HG02970 (cell line): Measurements from ENCODE around the gene MYO5B.

Experiments
- ATAC-seq: cut with Tn5 transposase; IDR thresholded peaks from one replicate; pipeline ENCODE4 v1.9.1; 2021; ENCODE audit warnings: mild to moderate bottlenecking, moderate library complexity, moderate number of reproducible peaks; ENCODE audit not compliant: unreplicated experiment, low FRiP score

MYO5B gene

DNA sequence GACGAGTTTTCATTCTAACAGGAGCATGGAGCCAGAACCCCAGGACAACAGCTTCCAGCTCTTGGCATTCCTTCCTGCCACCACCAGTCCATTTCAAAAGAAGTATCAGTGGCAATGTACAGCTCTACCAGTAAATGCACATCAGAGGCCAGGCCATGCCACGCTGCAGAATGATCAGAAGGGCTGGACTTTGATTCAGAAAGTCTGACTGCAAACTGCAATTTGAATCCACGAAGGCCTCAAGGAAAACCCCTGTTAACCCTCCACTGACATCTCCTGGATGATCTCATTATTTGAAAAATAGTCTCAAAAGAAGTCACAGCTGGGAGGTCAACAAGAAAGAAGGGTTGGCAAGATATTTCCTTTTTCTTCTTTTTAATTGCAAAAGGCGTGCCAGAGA, 119.2 kb downstream of the MYO5B start:
- no peak for ATAC-seq

DNA sequence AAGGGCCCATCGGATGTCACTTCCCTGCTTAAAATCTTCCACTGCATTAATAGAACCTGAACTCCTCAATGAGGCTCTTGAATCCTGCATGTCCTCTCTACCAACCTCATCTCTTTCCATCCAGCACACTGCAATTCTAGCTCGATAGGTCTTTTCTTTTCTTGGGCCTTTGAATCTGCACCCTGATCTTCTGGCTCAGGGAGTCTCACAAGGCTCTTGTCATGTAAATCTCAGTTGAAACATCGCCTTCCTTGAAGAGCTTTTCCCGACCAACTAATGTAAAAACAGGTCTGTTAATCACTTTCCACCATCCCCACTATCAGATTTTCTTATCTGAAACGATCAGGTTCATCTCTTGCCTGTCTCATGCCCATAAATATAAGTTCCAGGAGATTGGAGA, 120.5 kb downstream of the MYO5B start:
- ATAC-seq, result no peak

DNA sequence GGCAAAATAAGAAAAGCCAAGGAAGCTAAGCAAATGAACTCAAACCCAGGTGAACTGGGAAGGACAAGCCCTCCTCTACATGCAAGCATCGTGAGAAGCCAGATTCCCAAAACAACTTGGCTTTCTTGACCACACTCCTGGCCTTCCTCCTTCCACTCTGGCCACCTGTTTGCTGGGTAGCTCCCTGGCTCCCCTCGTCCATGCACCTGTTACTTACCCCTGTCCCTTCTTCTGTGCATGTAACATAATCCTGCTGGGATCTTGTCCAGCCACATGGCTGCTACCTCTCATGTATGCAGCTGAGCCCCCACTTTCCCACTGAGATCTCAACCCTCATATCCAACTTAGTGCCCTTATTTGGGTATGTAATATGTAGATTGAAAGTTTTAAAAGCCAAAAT, 121.6 kb downstream of the MYO5B start:
- no peak for ATAC-seq

DNA sequence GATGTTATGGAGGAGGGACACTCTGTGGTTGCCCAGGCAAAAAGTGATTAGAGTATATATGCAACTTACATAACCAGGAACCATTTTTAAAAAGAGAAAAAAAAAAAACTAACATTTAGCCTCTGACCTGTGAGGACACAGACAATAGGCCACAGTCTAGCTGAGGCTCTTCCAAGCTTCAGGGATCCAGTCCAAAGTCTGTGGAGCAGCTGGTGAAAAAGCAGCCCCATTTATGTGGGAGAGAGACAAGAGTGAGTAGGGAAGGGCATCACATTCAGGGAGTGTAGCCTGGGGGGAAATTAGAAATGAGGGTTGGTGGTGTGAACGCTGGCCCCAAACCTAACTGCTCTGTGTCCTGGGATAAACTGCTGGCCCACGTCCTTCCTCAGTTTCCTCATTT, 122.8 kb downstream of the MYO5B start:
- no peak for ATAC-seq

DNA sequence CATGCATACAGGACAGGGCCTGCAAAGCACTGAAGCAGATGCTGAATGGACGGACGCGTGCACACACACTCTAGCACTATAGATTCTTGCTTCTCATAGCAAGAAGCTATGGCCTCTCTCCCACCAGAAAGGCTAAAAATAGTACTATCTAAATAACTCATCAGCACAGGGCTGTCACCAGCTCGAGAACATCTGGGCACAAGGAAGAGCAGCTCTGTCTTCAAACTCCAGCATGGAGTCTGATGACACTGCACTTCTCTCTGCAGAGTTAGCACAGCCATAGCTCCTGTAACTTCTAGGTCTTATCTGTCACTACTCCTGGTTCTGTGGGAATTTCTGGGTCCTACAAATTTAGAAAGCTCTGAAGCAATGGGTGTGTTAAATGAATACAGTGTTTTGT, 123.5 kb downstream of the MYO5B start:
- ATAC-seq, result no peak

DNA sequence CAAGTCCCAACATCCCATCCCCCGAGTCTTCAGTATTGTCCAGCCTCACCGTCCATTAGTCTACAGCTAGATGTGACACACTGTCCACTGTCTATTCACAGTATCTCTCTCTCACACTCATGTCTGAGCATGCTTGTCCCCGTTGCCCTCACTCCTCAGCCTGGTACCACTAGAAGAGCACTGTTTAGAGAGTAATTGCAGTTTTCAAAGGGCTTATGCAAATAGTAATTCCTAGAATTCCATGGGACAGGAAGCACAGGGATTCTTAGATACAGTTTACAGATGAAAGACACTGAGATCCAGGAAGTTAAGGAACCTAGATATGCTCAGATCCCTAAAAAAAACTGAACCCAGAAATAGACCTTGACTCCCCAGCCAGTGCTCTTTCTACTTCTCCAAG, 125.5 kb downstream of the MYO5B start:
- no peak for ATAC-seq

DNA sequence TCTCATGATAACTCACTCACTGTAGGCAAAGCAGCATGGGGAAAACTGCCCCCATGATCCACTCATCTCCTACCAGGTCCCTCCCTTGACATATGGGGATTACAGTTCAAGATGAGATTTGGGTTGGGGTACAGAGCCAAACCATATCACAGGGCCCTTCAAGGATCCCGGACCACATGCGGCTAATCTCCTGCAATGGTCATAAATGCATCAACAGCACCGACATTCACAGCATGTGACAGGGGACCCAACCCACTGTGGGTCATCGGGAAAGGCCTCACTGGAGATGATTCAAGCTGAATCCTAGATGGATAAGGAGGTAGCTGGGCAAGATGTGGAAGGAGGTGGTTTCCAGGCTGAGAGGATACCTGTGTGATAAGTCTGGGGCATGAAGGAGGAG, 129.4 kb downstream of the MYO5B start:
- no peak for ATAC-seq

DNA sequence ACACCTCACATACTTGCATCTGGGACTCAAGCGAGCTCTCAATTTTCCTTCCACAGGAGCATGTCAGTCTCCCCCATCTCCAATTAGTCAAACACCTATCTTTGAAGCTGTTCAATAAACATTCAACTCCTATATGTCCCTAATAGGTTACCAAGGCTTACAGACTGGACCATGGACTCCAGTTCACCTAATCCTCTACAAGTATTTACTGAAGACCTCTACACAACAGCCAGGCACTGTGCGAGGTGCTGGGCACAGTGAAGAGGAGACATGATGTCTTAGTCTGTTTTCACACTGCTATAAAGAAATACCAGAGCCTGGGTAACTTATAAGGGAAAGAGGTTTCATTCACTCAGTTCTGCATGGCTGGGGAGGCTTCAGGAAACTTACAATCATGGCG, 129.9 kb downstream of the MYO5B start:
- ATAC-seq, result no peak

DNA sequence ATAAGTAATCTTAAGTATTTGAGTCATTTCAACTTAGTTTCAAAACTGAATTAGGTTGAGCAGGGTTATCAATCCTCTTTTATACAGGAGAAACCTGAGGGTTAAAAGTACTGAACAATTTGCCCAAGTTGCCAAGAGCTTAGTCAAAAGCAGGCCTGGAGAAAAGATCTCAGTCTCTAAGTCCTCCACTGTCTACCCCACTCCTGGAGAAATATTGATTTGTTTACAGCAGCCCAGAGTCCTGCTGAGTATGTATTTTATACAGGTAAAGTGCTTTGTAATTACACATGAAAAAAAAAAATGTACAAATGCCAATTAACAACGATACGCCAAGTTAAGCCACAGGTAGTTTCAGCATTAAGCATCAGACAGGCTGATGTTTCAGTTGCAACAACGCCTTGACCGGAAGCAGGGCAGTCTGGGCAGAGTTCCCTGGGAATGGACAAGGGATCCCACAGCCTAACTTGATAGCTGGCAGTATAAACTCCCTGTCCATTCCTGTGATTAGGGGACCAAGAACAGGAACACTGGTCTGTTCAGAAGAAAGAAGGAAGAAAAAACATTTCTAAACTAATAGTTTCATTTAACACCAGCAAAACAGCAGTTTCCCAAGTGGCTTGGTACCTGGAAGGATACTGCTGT, 132.9 kb downstream of the MYO5B start:
- no peak for ATAC-seq

DNA sequence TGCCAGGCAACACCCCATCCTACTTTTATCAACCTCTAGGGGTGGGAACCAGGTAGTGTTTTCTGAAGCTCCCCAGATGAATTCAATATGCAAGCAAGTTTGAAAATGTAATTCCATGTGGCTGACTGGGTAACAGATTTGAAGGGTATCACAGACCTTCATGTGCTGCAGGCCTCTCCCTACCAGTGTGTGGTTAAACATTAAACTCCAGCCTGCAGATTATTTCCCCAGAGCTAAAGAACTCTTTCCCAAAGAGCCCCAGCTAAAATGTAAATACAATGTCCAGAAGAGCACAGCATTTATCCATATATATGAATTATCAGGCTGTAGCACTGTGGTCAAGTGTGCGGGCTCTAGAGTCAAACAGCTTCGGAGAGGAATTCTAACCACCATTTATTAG, 134.1 kb downstream of the MYO5B start:
- ATAC-seq, result no peak

DNA sequence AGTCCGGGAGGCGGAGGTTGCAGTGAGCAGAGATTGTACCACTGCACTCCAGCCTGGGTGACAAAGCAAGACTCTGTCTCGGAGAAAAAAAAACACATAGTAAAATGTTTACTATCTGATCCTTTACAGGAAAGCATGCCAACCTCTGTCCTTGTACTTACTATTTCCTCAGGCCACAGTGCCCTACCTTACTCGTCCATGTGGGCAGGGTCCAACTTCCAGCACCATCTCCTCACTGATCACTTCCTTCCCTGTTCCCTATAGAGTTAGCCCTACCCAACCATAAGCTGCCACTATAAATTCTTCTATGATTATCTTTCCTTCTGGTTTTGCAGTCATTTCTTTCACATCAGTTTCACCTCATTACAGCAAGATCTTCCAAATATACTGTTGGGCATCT, 136.2 kb downstream of the MYO5B start:
- no peak for ATAC-seq

DNA sequence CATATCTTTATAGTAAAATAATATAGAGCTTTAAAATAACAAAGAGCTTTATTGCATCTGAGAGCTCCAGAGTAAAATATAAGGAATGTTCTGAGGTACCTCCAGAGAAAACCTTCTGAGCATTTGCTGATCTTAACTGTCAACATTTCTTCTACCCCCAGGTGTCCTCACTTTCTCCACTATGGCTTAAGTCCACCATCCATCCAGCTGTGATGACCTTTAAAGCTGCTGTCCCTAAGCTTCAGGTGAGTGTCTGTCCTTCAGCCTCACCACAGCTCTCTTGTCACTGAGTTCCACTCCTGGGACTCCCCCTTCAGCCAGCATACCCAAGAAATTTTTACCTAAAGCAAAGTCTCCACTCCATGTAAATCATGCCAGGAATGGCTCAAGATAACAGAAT, 137.9 kb downstream of the MYO5B start:
- ATAC-seq, result no peak

DNA sequence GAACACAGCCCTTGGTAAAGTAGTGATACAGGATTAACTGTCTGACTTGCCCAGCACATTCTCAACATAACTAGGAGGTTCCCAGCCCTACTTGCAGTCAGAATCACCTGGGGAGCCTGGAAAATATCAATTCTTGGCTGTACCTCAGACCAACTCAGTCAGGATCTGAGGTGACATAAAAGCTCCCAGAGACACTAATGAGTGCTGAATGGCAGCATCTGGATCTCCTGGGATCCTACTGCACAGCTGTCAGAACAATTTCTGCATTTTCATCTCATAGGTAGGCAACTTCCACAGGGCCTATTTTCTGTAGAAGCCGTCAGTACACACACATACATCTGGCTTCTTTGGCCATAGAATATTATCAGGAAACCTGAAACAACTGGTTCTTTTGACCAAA, 138.8 kb downstream of the MYO5B start:
- no peak for ATAC-seq

DNA sequence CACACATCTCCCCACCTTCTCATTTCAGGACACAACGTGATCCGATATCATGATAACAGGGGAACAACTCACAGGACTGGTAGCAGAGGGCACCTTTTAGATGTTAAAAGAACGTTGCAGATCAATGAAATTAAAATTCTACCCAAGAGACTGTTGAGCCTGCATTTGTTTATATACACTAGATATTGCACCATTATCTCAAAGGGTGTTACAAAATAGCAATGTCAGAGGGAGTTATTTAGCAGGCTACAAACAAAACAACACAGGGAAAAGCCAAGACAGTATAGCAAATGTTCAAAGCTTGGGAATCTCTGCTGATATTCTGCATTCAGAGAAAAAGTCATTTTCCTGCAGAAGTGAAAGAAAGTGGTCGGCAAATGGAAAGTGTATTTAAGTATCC, 139.5 kb downstream of the MYO5B start:
- ATAC-seq, result no peak

DNA sequence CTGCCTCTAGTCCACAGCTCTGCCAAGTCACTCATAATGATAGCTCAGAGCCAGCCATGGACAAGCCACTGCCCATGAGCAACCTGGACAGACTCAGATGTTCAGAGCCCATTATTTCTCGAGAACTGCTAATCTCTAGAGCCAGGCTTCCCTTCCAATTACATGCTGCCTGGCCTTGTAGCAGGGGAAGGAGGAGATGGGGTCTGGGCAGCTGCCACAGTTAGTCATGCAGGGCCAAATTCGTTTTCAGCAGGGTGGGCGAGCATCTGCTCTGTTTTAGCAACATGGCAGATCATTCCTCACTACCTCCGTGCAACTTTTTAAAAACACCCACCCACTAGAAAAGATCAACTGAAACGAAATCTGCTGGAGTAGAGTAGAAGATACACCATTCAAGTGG, 141.8 kb downstream of the MYO5B start:
- ATAC-seq, result no peak

DNA sequence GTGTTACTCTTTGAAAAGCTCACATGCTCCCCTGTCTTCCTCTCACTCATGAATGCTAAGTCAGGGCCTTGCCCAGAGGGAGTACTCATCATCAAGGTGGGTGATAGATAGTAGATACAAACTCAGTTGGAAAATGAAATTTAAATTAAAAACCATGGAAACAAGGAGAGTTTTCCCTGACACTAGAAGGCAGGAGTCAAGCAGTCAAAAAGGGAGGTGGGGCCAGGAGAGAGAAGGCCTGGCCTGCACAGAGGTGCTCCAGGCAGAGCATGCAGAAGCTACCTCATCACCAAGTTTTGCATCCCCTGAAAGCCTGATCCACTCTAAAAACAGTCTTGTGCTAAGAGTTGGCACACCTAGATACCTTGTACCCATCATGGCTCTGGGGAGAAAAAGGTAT, 143.7 kb downstream of the MYO5B start:
- no peak for ATAC-seq

DNA sequence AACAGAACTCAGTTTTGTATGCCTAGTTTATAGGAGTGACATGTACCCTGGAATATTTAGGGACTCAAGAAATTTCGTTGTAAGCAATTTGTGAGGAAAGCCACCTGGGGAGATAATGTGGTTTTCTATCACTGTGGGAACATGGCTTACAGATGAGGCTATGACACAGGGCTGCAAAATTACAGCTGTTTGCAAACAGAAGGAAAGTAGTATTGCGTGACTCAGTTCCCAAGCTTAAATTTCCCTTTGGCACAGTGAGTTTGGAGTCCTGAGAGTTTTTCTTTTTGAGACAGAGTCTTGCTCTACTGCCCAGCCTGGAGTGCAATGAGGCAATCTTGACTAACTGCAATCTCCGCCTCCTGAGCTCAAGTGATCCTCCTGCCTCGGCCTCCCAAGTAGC, 149.8 kb downstream of the MYO5B start:
- ATAC-seq, result no peak

DNA sequence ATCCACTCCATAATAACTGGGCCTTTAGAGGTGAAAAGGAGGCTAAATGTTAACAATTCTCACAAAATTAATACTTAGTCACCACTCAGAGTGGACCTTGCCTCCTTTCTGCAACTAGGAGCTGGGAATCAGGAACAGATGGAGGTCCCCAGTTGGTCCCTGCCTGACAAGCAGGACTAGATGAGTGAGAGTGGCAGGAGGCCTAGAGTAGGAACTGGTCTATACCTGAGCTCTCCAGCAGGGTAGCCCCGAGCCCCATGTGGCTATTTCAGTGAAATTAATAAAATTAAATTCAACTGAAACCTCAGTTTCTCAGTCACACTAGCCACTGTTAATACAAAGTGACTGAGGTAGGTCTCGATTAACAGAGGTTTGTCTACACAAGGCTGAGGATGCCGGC, 150.5 kb downstream of the MYO5B start:
- ATAC-seq, result no peak

DNA sequence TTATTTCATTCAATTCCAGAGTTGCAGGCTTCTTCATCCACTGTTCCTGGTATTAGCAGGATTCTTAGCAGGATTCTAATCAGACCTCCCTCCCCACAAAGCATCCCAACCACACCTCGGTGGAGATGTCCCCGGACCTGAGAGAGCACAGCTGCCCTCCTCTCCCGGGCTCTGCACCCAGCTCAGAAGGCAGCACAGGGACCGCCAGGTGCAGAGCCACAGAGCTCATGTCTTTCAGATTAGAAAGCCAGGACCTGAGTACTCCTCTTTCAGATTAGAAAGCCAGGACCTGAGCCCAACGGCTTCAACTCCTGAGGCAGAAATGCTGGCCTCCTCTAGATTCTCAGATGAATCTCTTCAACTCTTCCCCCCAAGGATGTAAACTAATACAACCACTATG, 152.3 kb downstream of the MYO5B start:
- no peak for ATAC-seq

DNA sequence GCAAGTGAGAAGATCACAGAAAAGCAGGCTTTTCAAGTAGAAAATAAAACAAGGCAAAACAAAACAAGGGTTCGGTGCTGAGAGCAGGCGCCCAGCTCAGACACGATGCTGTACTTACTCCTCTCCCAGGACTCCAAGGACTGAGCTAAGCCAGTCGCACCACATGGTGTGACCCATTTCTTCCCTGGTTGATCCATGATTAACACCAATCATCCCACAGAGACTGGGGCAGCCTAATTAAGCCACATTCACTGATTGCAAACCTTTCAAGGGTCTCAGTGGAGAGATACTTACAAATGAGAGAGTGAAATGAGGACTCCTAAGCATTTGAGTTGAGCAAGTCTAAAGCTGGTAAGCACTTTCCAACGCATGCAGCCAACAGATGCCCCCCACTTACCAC, 155.2 kb downstream of the MYO5B start:
- ATAC-seq, result no peak

DNA sequence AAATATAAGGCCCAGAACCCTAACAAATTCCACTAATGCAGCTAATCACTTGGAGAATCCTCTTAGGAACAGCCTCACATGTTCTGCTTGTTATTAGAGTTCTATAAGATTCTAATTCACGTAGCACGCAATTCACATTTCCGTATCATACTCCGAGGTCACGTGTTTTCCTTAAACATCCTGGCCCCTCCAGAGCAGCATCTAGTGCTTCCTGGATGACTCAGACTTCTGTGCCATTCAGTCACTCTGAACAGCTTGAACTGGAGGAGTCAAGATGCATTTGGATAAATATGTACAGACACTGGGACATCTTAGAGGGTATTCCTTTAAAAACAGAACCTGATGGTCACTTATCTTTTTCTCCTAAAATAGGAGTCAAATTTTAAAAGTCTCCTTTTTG, 156.5 kb downstream of the MYO5B start:
- no peak for ATAC-seq

DNA sequence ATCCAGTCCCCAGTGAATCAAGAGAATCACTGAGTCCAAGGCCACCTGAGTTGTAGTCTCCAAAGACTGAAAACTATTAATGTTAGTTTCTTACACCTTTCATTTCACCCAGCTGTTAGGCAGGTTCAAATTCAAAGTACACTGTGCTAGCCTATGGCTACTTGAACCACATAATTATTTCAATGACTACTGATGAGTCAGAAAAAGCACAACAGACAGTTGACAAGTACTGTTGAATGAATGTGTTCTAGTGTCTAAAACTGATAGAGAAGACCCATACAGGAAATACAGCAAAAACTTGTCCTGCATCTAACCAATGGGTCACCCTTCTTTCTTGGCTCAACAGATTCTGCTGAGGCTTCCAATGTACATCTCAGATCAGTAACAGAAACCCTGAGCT, 160.9 kb downstream of the MYO5B start:
- no peak for ATAC-seq

DNA sequence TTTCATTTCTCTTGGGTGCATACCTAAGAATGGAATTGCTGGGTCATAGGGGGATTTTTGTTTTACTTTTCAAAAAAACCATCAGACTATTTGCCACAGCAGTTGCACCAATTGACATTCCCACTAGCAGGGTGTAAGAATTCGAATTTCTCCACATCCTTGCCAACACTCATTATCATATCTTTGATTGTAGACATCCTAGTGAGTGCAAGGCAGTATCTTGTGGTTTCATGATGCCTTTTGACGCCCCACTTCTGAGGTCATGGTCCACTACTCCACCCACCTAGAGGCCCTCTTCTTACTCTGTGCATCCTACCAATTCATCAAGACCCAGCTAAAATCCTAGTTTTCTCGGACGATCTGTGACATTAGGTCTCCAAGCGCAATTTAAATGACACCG, 161.9 kb downstream of the MYO5B start:
- no peak for ATAC-seq
